ENCODE results near the gene FRK.
"Not testable (repeated sequence)": the region's sequence is repeated elsewhere in the genome, so short reads cannot be mapped to it uniquely, and the experiment has no call there.

The FRK gene

GRCh38 chr6:115935361-115935760 lies 125.3 kb downstream of the FRK start:
- H3K4me3 ChIP-seq (ENCODE audit: low read depth in 1 of 5, low read length in 5 of 5): no peak overlapping the region
- H3K4me1 ChIP-seq (ENCODE audit: control insufficient read depth in 5 of 5, insufficient read depth in 5 of 5, low read length in 5 of 5): no peaks in the 10 kb centered on the region
- H3K36me3 ChIP-seq (ENCODE audit: control insufficient read depth in 5 of 5, insufficient read depth in 5 of 5, low read length in 5 of 5): peaks cover 0 to 3% (median 0%) of the 10 kb centered on the region in 5 donors
- no peak overlapping the region for H3K27ac ChIP-seq (ENCODE audit: low read depth, low read length)
- H3K27me3 ChIP-seq (ENCODE audit: control insufficient read depth in 5 of 5, insufficient read depth in 4 of 5, low read length in 5 of 5): no peaks in the 10 kb centered on the region
- H3K9ac ChIP-seq (ENCODE audit: low read length in 5 of 5): no peak overlapping the region
- H3K9me3 ChIP-seq (ENCODE audit: control insufficient read depth in 5 of 5, low read length in 5 of 5): no peaks in the 10 kb centered on the region

- no peaks in the 10 kb centered on the region for H3K27me3 ChIP-seq (ENCODE audit: control insufficient read depth in 5 of 5, insufficient read depth in 4 of 5, low read length in 5 of 5)
- H3K27ac ChIP-seq (ENCODE audit: low read depth, low read length): no peak overlapping the region
- H3K36me3 ChIP-seq (ENCODE audit: control insufficient read depth in 5 of 5, insufficient read depth in 5 of 5, low read length in 5 of 5): peaks cover 0 to 3% (median 0%) of the 10 kb centered on the region in 5 donors
- no peaks in the 10 kb centered on the region for H3K9me3 ChIP-seq (ENCODE audit: control insufficient read depth in 5 of 5, low read length in 5 of 5)
- H3K9ac ChIP-seq (ENCODE audit: low read length in 5 of 5): no peak overlapping the region
- H3K4me3 ChIP-seq (ENCODE audit: low read depth in 1 of 5, low read length in 5 of 5): no peak overlapping the region
- H3K4me1 ChIP-seq (ENCODE audit: control insufficient read depth in 5 of 5, insufficient read depth in 5 of 5, low read length in 5 of 5): no peaks in the 10 kb centered on the region
Observed at GRCh38 chr6:115934829-115935228, 125.9 kb downstream of the FRK start.

GRCh38 chr6:115934145-115934544 lies 126.5 kb downstream of the FRK start:
- Histone ChIP-seq H3K27me3 (ENCODE audit: control insufficient read depth in 5 of 5, insufficient read depth in 4 of 5, low read length in 5 of 5) (no peaks in the 10 kb centered on the region), H3K9ac (ENCODE audit: low read length in 5 of 5) (no peak overlapping the region), H3K27ac (ENCODE audit: low read depth, low read length) (no peak overlapping the region)

GRCh38 chr6:115932481-115932880 lies 128.2 kb downstream of the FRK start:
- Histone ChIP-seq H3K27me3 (ENCODE audit: control insufficient read depth in 5 of 5, insufficient read depth in 4 of 5, low read length in 5 of 5) (no peaks in the 10 kb centered on the region), H3K9ac (ENCODE audit: low read length in 5 of 5) (no peak overlapping the region), H3K4me1 (ENCODE audit: control insufficient read depth in 5 of 5, insufficient read depth in 5 of 5, low read length in 5 of 5) (no peaks in the 10 kb centered on the region), H3K9me3 (ENCODE audit: control insufficient read depth in 5 of 5, low read length in 5 of 5) (no peaks in the 10 kb centered on the region), H3K36me3 (ENCODE audit: control insufficient read depth in 5 of 5, insufficient read depth in 5 of 5, low read length in 5 of 5) (peaks cover 0 to 3% (median 0%) of the 10 kb centered on the region in 5 donors), H3K4me3 (ENCODE audit: low read depth in 1 of 5, low read length in 5 of 5) (no peak overlapping the region), H3K27ac (ENCODE audit: low read depth, low read length) (no peak overlapping the region)

More at GRCh38 chr6:115934145-115934544, 126.5 kb downstream of the FRK start:
- Histone ChIP-seq H3K4me3 (ENCODE audit: low read depth in 1 of 5, low read length in 5 of 5) (no peak overlapping the region), H3K36me3 (ENCODE audit: control insufficient read depth in 5 of 5, insufficient read depth in 5 of 5, low read length in 5 of 5) (peaks cover 0 to 3% (median 0%) of the 10 kb centered on the region in 5 donors), H3K9me3 (ENCODE audit: control insufficient read depth in 5 of 5, low read length in 5 of 5) (no peaks in the 10 kb centered on the region), H3K4me1 (ENCODE audit: control insufficient read depth in 5 of 5, insufficient read depth in 5 of 5, low read length in 5 of 5) (no peaks in the 10 kb centered on the region)

- not testable (repeated sequence) for H3K4me1 ChIP-seq (ENCODE audit: control insufficient read depth in 5 of 5, insufficient read depth in 5 of 5, low read length in 5 of 5); H3K36me3 ChIP-seq (ENCODE audit: control insufficient read depth in 5 of 5, insufficient read depth in 5 of 5, low read length in 5 of 5); H3K27ac ChIP-seq (ENCODE audit: low read depth, low read length); H3K4me3 ChIP-seq (ENCODE audit: low read depth in 1 of 5, low read length in 5 of 5); H3K27me3 ChIP-seq (ENCODE audit: control insufficient read depth in 5 of 5, insufficient read depth in 4 of 5, low read length in 5 of 5); H3K9me3 ChIP-seq (ENCODE audit: control insufficient read depth in 5 of 5, low read length in 5 of 5); H3K9ac ChIP-seq (ENCODE audit: low read length in 5 of 5)
Observed at GRCh38 chr6:115928000-115928399, 132.7 kb downstream of the FRK start.

- no peaks in the 10 kb centered on the region for H3K27me3 ChIP-seq (ENCODE audit: control insufficient read depth in 5 of 5, insufficient read depth in 4 of 5, low read length in 5 of 5)
- no peaks in the 10 kb centered on the region for H3K4me1 ChIP-seq (ENCODE audit: control insufficient read depth in 5 of 5, insufficient read depth in 5 of 5, low read length in 5 of 5)
- no peaks in the 10 kb centered on the region for H3K9me3 ChIP-seq (ENCODE audit: control insufficient read depth in 5 of 5, low read length in 5 of 5)
- no peak overlapping the region for H3K9ac ChIP-seq (ENCODE audit: low read length in 5 of 5)
- H3K4me3 ChIP-seq (ENCODE audit: low read depth in 1 of 5, low read length in 5 of 5): no peak overlapping the region
- no peaks in the 10 kb centered on the region for H3K36me3 ChIP-seq (ENCODE audit: control insufficient read depth in 5 of 5, insufficient read depth in 5 of 5, low read length in 5 of 5)
- H3K27ac ChIP-seq (ENCODE audit: low read depth, low read length): no peak overlapping the region
Observed at GRCh38 chr6:115922971-115923370, 137.7 kb downstream of the FRK start.

GRCh38 chr6:115914098-115914497 lies 146.6 kb downstream of the FRK start:
- no peak overlapping the region for H3K27ac ChIP-seq (ENCODE audit: low read depth, low read length)
- no peaks in the 10 kb centered on the region for H3K9me3 ChIP-seq (ENCODE audit: control insufficient read depth in 5 of 5, low read length in 5 of 5)
- H3K27me3 ChIP-seq (ENCODE audit: control insufficient read depth in 5 of 5, insufficient read depth in 4 of 5, low read length in 5 of 5): peaks cover 0 to 2% (median 0%) of the 10 kb centered on the region in 5 donors
- no peak overlapping the region for H3K9ac ChIP-seq (ENCODE audit: low read length in 5 of 5)
- H3K4me3 ChIP-seq (ENCODE audit: low read depth in 1 of 5, low read length in 5 of 5): no peak overlapping the region
- no peaks in the 10 kb centered on the region for H3K4me1 ChIP-seq (ENCODE audit: control insufficient read depth in 5 of 5, insufficient read depth in 5 of 5, low read length in 5 of 5)
- no peaks in the 10 kb centered on the region for H3K36me3 ChIP-seq (ENCODE audit: control insufficient read depth in 5 of 5, insufficient read depth in 5 of 5, low read length in 5 of 5)

- Histone ChIP-seq H3K4me3 (ENCODE audit: low read depth in 1 of 5, low read length in 5 of 5) (no peak overlapping the region), H3K27me3 (ENCODE audit: control insufficient read depth in 5 of 5, insufficient read depth in 4 of 5, low read length in 5 of 5) (peaks cover 0 to 2% (median 0%) of the 10 kb centered on the region in 5 donors), H3K4me1 (ENCODE audit: control insufficient read depth in 5 of 5, insufficient read depth in 5 of 5, low read length in 5 of 5) (no peaks in the 10 kb centered on the region), H3K36me3 (ENCODE audit: control insufficient read depth in 5 of 5, insufficient read depth in 5 of 5, low read length in 5 of 5) (no peaks in the 10 kb centered on the region), H3K9me3 (ENCODE audit: control insufficient read depth in 5 of 5, low read length in 5 of 5) (no peaks in the 10 kb centered on the region), H3K9ac (ENCODE audit: low read length in 5 of 5) (no peak overlapping the region), H3K27ac (ENCODE audit: low read depth, low read length) (no peak overlapping the region)
Observed at GRCh38 chr6:115909923-115910546, 150.7 kb downstream of the FRK start.

GRCh38 chr6:115908906-115909559 lies 151.7 kb downstream of the FRK start:
- H3K27ac ChIP-seq (ENCODE audit: low read depth, low read length): no peak overlapping the region
- no peaks in the 10 kb centered on the region for H3K36me3 ChIP-seq (ENCODE audit: control insufficient read depth in 5 of 5, insufficient read depth in 5 of 5, low read length in 5 of 5)
- H3K9ac ChIP-seq (ENCODE audit: low read length in 5 of 5): no peak overlapping the region
- no peak overlapping the region for H3K4me3 ChIP-seq (ENCODE audit: low read depth in 1 of 5, low read length in 5 of 5)
- H3K4me1 ChIP-seq (ENCODE audit: control insufficient read depth in 5 of 5, insufficient read depth in 5 of 5, low read length in 5 of 5): no peaks in the 10 kb centered on the region
- no peaks in the 10 kb centered on the region for H3K9me3 ChIP-seq (ENCODE audit: control insufficient read depth in 5 of 5, low read length in 5 of 5)
- peaks cover 0 to 2% (median 0%) of the 10 kb centered on the region in 5 donors for H3K27me3 ChIP-seq (ENCODE audit: control insufficient read depth in 5 of 5, insufficient read depth in 4 of 5, low read length in 5 of 5)

GRCh38 chr6:115905471-115905870 lies 155.2 kb downstream of the FRK start:
- Histone ChIP-seq H3K4me3 (ENCODE audit: low read depth in 1 of 5, low read length in 5 of 5) (no peak overlapping the region), H3K36me3 (ENCODE audit: control insufficient read depth in 5 of 5, insufficient read depth in 5 of 5, low read length in 5 of 5) (no peaks in the 10 kb centered on the region), H3K27ac (ENCODE audit: low read depth, low read length) (no peak overlapping the region), H3K9me3 (ENCODE audit: control insufficient read depth in 5 of 5, low read length in 5 of 5) (no peaks in the 10 kb centered on the region), H3K4me1 (ENCODE audit: control insufficient read depth in 5 of 5, insufficient read depth in 5 of 5, low read length in 5 of 5) (no peaks in the 10 kb centered on the region), H3K9ac (ENCODE audit: low read length in 5 of 5) (no peak overlapping the region), H3K27me3 (ENCODE audit: control insufficient read depth in 5 of 5, insufficient read depth in 4 of 5, low read length in 5 of 5) (no peaks in the 10 kb centered on the region)

Data from subcutaneous abdominal adipose tissue (tissue), 5 donors.